ENCODE data around the gene SHISAL2B.
"Not testable (repeated sequence)": the region's sequence is repeated elsewhere in the genome, so short reads cannot be mapped to it uniquely, and the experiment has no call there.

The SHISAL2B gene

GRCh38 chr5:64696414-64696813 lies 6.1 kb downstream of the SHISAL2B start:
- in situ Hi-C loops (cut with MboI; ENCODE audit: low sequenced_read_pairs), result not testable (repeated sequence)

GRCh38 chr5:64700765-64701164 lies 10.5 kb downstream of the SHISAL2B start:
- in situ Hi-C loops (cut with MboI; ENCODE audit: low sequenced_read_pairs), result no loop called here

GRCh38 chr5:64706074-64706473 lies 15.8 kb downstream of the SHISAL2B start:
- in situ Hi-C loops (cut with MboI; ENCODE audit: low sequenced_read_pairs), result not testable (repeated sequence)

GRCh38 chr5:64707191-64707590 lies 16.9 kb downstream of the SHISAL2B start:
- in situ Hi-C loops (cut with MboI; ENCODE audit: low sequenced_read_pairs), result no loop called here

- in situ Hi-C loops (cut with MboI; ENCODE audit: low sequenced_read_pairs), result not testable (repeated sequence)
These were observed 24.2 kb downstream of the SHISAL2B start for GRCh38 chr5:64714495-64714894.

GRCh38 chr5:64722588-64722987 lies 32.3 kb downstream of the SHISAL2B start:
- in situ Hi-C loops (cut with MboI; ENCODE audit: low sequenced_read_pairs), result no loop called here

- in situ Hi-C loops (cut with MboI; ENCODE audit: low sequenced_read_pairs), result no loop called here
These were observed 36.8 kb downstream of the SHISAL2B start for GRCh38 chr5:64727150-64727549.

GRCh38 chr5:64742411-64742810 lies 52.1 kb downstream of the SHISAL2B start:
- in situ Hi-C loops (cut with MboI; ENCODE audit: low sequenced_read_pairs), result no loop called here

GRCh38 chr5:64742821-64743220 lies 52.5 kb downstream of the SHISAL2B start:
- in situ Hi-C loops (cut with MboI; ENCODE audit: low sequenced_read_pairs), result no loop called here

- in situ Hi-C loops (cut with MboI; ENCODE audit: low sequenced_read_pairs), result no loop called here
These were observed 54.6 kb downstream of the SHISAL2B start for GRCh38 chr5:64744914-64745313.

GRCh38 chr5:64746446-64746845 lies 56.1 kb downstream of the SHISAL2B start:
- in situ Hi-C loops (cut with MboI; ENCODE audit: low sequenced_read_pairs), result no loop called here

GRCh38 chr5:64749385-64749784 lies 59.1 kb downstream of the SHISAL2B start:
- in situ Hi-C loops (cut with MboI; ENCODE audit: low sequenced_read_pairs), result no loop called here

- in situ Hi-C loops (cut with MboI; ENCODE audit: low sequenced_read_pairs), result no loop called here
These were observed 63.8 kb downstream of the SHISAL2B start for GRCh38 chr5:64754066-64754465.

GRCh38 chr5:64758901-64759300 lies 68.6 kb downstream of the SHISAL2B start:
- in situ Hi-C loops (cut with MboI; ENCODE audit: low sequenced_read_pairs), result no loop called here

GRCh38 chr5:64759960-64760660 lies 69.8 kb downstream of the SHISAL2B start:
- in situ Hi-C loops (cut with MboI; ENCODE audit: low sequenced_read_pairs), result no loop called here

GRCh38 chr5:64763948-64764503 lies 73.7 kb downstream of the SHISAL2B start:
- in situ Hi-C loops (cut with MboI; ENCODE audit: low sequenced_read_pairs), result no loop called here

GRCh38 chr5:64765804-64766504 lies 75.7 kb downstream of the SHISAL2B start:
- in situ Hi-C loops (cut with MboI; ENCODE audit: low sequenced_read_pairs), result no loop called here

GRCh38 chr5:64766941-64767340 lies 76.6 kb downstream of the SHISAL2B start:
- in situ Hi-C loops (cut with MboI; ENCODE audit: low sequenced_read_pairs), result no loop called here
